ENCODE measurements around the gene ADCY10. TPM values are rescaled to one million over a fixed set of nuclear protein-coding genes. Genes with fewer than 3 reads are reported as not detected.

ADCY10 gene
- polyA plus RNA-seq, 1 donor from 2014 or later, result 0.09 TPM

GRCh38 chr1:167909691-167910180 lies 4.2 kb downstream of the ADCY10 start:
- H3K36me3 ChIP-seq (ENCODE audit: insufficient read depth, low read length), result peaks cover 5% of the 10 kb centered on the region
- no peaks in the 10 kb centered on the region for H3K27me3 ChIP-seq (ENCODE audit: insufficient read depth, low read depth, low read length)
- H4K20me1 ChIP-seq (ENCODE audit: insufficient read depth), result no peaks in the 10 kb centered on the region
- no peak overlapping the region for H3K4me3 ChIP-seq (ENCODE audit: low read length)
- H2AFZ ChIP-seq (ENCODE audit: low read depth, low read length), result no peak overlapping the region
- no peaks in the 10 kb centered on the region for H3K9me2 ChIP-seq (ENCODE audit: insufficient read depth, low read length)
- no peaks in the 10 kb centered on the region for H3K79me2 ChIP-seq (replicated peaks; ENCODE audit: insufficient read depth, low read length)
- H3K27ac ChIP-seq (ENCODE audit: low read length), result no peak overlapping the region
- H3K9ac ChIP-seq (ENCODE audit: low read length), result no peak overlapping the region
- no peaks in the 10 kb centered on the region for H3F3A ChIP-seq (ENCODE audit: insufficient read depth, low read length, poor library complexity, severe bottlenecking)
- no peak for TF ChIP-seq RAD21 (conservative IDR thresholded peaks at IDR 0.05)
- no peak for TF ChIP-seq EZH2 (IDR thresholded peaks at IDR 0.05; ENCODE audit: borderline replicate concordance, insufficient read depth, low read length, poor library complexity, severe bottlenecking)
- H3K9me3 ChIP-seq (ENCODE audit: low read length), result no peaks in the 10 kb centered on the region
- H3K4me2 ChIP-seq (ENCODE audit: low read length), result no peak overlapping the region

DNA sequence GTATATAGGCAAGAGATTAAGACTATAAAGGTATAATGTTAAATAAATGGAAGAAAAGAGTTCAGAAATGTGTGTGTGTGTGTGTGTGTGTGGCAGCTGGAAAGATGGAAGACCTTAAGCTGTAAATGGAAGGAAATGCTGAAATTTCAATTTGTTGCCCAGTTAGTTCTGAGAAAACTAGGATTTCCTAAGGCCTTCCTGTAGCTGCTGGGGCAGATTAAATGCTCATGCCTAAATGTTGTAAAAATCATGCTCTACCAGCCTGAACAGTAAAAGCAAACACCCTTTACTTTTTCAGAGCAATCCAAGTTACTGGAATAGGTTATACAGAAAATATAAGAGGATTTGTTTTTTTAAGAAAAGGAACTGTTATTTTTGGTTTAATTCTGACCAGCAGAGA lies 8.3 kb downstream of the ADCY10 start:
- Histone ChIP-seq H3K9me2 (ENCODE audit: insufficient read depth, low read length) (no peaks in the 10 kb centered on the region), H4K20me1 (ENCODE audit: insufficient read depth) (no peaks in the 10 kb centered on the region), H3K27me3 (ENCODE audit: insufficient read depth, low read depth, low read length) (no peaks in the 10 kb centered on the region), H3K4me2 (ENCODE audit: low read length) (no peak overlapping the region), H3K9ac (ENCODE audit: low read length) (no peak overlapping the region), H3K9me3 (ENCODE audit: low read length) (no peaks in the 10 kb centered on the region), H3K79me2 (replicated peaks; ENCODE audit: insufficient read depth, low read length) (no peaks in the 10 kb centered on the region), H3K27ac (ENCODE audit: low read length) (no peak overlapping the region), H3K4me3 (ENCODE audit: low read length) (no peak overlapping the region), H2AFZ (ENCODE audit: low read depth, low read length) (no peak overlapping the region), H3F3A (ENCODE audit: insufficient read depth, low read length, poor library complexity, severe bottlenecking) (no peaks in the 10 kb centered on the region), H3K36me3 (ENCODE audit: insufficient read depth, low read length) (no peaks in the 10 kb centered on the region)
- TF ChIP-seq MXI1 (conservative IDR thresholded peaks at IDR 0.05; ENCODE audit: poor library complexity, severe bottlenecking), result no peak

- no peak overlapping the region for H3K27ac ChIP-seq (ENCODE audit: low read length)
Observed at GRCh38 chr1:167905182-167905581, 8.8 kb downstream of the ADCY10 start.

More at GRCh38 chr1:167905182-167905581, 8.8 kb downstream of the ADCY10 start:
- no peaks in the 10 kb centered on the region for H3K9me2 ChIP-seq (ENCODE audit: insufficient read depth, low read length)
- no peaks in the 10 kb centered on the region for H4K20me1 ChIP-seq (ENCODE audit: insufficient read depth)
- H3K9me3 ChIP-seq (ENCODE audit: low read length), result no peaks in the 10 kb centered on the region
- H3K36me3 ChIP-seq (ENCODE audit: insufficient read depth, low read length), result no peaks in the 10 kb centered on the region
- no peak overlapping the region for H3K4me2 ChIP-seq (ENCODE audit: low read length)
- no peak overlapping the region for H2AFZ ChIP-seq (ENCODE audit: low read depth, low read length)
- TF ChIP-seq, protein P1, sequence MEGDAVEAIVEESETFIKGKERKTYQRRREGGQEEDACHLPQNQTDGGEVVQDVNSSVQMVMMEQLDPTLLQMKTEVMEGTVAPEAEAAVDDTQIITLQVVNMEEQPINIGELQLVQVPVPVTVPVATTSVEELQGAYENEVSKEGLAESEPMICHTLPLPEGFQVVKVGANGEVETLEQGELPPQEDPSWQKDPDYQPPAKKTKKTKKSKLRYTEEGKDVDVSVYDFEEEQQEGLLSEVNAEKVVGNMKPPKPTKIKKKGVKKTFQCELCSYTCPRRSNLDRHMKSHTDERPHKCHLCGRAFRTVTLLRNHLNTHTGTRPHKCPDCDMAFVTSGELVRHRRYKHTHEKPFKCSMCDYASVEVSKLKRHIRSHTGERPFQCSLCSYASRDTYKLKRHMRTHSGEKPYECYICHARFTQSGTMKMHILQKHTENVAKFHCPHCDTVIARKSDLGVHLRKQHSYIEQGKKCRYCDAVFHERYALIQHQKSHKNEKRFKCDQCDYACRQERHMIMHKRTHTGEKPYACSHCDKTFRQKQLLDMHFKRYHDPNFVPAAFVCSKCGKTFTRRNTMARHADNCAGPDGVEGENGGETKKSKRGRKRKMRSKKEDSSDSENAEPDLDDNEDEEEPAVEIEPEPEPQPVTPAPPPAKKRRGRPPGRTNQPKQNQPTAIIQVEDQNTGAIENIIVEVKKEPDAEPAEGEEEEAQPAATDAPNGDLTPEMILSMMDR (IDR thresholded peaks at IDR 0.05; ENCODE audit: poor library complexity, severe bottlenecking), result no peak
- no peak for TF ChIP-seq RAD21 (conservative IDR thresholded peaks at IDR 0.05)
- no peak for TF ChIP-seq POLR2AphosphoS5 (IDR thresholded peaks at IDR 0.05)
- TF ChIP-seq EP300 (conservative IDR thresholded peaks at IDR 0.05; ENCODE audit: poor library complexity, severe bottlenecking), result no peak
- TF ChIP-seq EZH2 (IDR thresholded peaks at IDR 0.05; ENCODE audit: borderline replicate concordance, insufficient read depth, low read length, poor library complexity, severe bottlenecking), result no peak
- no peak for TF ChIP-seq REST (IDR thresholded peaks at IDR 0.05; ENCODE audit: borderline replicate concordance)
- no peak for TF ChIP-seq MXI1 (conservative IDR thresholded peaks at IDR 0.05; ENCODE audit: poor library complexity, severe bottlenecking)
- no peak for TF ChIP-seq TAF1 (IDR thresholded peaks at IDR 0.05; ENCODE audit: low read depth)
- TF ChIP-seq SMC3 (conservative IDR thresholded peaks at IDR 0.05; ENCODE audit: poor library complexity), result no peak
- no peak overlapping the region for H3K9ac ChIP-seq (ENCODE audit: low read length)
- H3K79me2 ChIP-seq (replicated peaks; ENCODE audit: insufficient read depth, low read length), result no peaks in the 10 kb centered on the region
- H3K4me3 ChIP-seq (ENCODE audit: low read length), result no peak overlapping the region
- H3F3A ChIP-seq (ENCODE audit: insufficient read depth, low read length, poor library complexity, severe bottlenecking), result no peaks in the 10 kb centered on the region
- H3K27me3 ChIP-seq (ENCODE audit: insufficient read depth, low read depth, low read length), result no peaks in the 10 kb centered on the region

All from neural cell (in vitro differentiated cells).